Activated CD4-positive, alpha-beta T cell treated with anti-CD3 and anti-CD28 coated beads for 48 hours (primary cell): ENCODE results near the gene CCDC85C.

ENCODE experiments used
- DNase-seq: peaks from one replicate; pipeline ENCODE4 v3.0.0-alpha.2; 2020

CCDC85C gene

GRCh38 chr14:99467336-99468078 lies 136.5 kb downstream of the CCDC85C start:
- no peak for DNase-seq

GRCh38 chr14:99466758-99467157 lies 137.2 kb downstream of the CCDC85C start:
- no peak for DNase-seq

- DNase-seq: no peak
Observed at GRCh38 chr14:99465288-99465687, 138.7 kb downstream of the CCDC85C start.

DNA sequence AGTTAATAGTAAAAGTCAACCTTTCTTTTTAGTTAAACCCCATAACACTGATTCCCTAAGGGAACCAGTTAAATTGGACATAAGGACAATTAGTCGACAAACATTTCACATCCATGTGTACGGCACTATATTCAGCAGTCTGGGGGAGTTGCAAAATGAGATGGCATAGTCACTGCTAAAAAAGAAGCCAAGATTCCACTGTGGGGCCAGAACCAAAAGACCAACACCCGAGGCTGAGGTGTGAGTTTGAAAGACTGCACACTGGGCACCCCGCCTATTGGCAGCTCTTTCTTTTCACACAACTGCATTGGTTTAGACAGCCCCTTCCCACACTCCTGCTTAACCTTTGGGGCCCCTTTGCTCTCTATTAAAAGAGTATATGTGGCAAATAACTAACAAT lies 140.0 kb downstream of the CCDC85C start:
- no peak for DNase-seq

GRCh38 chr14:99462210-99462609 lies 141.8 kb downstream of the CCDC85C start:
- no peak for DNase-seq

DNA sequence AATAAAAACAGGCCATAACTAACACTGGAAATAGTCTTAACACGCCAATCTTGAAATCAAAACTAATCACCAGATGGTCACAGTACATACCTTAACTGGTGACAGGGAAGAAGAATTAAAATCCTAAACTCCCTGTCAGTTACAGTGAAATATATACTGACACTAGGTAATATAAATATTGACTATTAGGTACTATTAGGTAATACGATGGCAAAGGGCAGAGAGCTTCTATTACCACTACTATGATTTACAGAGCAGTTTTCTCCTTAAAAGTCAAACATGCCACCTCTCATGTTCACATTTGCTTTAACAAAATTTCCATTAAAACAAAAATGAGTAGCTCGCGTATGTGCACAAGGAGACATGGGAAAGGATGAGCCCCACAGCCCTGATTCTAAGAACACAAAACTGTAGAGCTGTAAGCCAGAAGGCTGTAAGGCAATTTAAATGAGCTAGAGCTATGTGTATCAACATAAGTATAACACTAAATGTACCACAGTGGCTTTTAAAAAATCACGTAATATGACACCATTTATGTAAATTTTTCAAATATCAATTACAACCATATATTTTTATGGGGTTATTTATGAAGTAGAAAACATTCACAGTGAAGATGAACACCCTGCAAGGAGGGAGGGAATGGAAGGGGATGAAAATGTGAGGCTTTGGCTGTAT lies 142.5 kb downstream of the CCDC85C start:
- DNase-seq: no peak

- no peak for DNase-seq
Observed at GRCh38 chr14:99460793-99461192, 143.2 kb downstream of the CCDC85C start.

- DNase-seq: no peak
Observed at GRCh38 chr14:99459481-99460100, 144.4 kb downstream of the CCDC85C start.

DNA sequence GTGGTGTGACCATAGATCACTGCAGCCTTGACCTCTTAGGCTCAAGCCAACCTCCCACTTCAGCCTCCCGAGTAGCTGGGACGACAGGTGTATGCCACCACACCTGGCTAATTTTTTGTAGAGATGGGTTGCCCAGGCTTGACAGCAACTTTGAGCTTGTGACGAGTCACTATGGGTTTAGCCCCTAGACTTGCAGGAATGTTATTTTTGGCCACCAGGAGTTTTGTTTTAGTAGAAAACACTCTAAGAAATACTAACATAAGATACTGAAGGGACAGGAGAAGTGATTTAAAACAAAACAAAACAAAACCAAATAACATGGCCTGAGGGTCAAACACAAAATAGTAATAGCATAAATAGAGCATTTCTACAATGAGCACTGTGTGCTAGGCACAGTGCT lies 149.8 kb downstream of the CCDC85C start:
- DNase-seq: no peak

GRCh38 chr14:99452968-99453367 lies 151.0 kb downstream of the CCDC85C start:
- no peak for DNase-seq

DNA sequence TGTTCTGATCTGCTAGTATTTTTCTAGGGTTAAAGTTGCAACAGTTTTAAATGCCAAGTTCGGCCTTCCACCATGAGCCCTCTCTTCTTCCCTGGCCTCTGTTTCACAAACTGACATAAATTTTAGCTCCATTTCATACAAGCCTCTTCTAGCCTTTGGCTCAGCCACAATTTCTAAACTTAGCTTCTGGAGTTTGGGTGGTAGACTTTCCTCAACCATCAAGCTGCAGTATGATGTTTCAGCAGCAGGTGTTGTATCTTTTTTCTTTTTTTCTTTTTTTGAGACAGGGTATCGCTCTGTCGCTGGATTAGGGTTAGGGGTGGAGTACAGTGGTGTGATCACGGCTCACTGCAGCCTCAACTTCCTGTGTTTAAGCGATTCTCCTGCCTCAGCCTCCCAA lies 152.8 kb downstream of the CCDC85C start:
- no peak for DNase-seq

DNA sequence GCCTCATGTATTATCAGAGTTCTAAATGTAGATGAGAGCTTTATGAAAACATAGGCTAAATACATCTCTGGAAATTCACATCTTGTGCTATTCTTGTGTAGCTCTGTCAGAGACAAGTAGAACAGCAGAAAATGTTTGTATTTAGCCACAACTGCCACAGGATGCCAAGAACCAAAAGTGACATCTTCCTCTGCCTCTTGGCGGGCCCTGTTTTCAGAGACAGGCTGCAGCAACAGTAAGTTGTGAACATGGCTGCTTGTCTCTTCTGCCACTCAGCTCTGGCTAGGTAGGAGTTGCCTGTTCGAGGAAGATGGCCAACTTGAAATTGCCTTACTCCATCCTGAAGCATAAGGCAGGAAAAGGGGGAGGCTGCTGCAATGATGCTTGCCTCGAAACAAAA lies 153.7 kb downstream of the CCDC85C start:
- no peak for DNase-seq
